BJ (cell line): Measurements from ENCODE around the gene FUT3. TPM values are rescaled to one million over a fixed set of nuclear protein-coding genes. Genes with fewer than 3 reads are reported as not detected.

Source experiments
- CTCF ChIA-PET: fragments of 350-600 bp; formaldehyde crosslinking; extraction: SDS; loops from one replicate; lab custom pipeline; 2021; ENCODE audit warnings: antibody characterized with exemption, inconsistent platforms; lab: Yijun Ruan, JAX
- POLR2A ChIA-PET: fragments of 300-600 bp; sonication (Branson Sonifier 250); formaldehyde crosslinking; extraction: SDS; loops from one replicate; lab custom pipeline; 2021; ENCODE audit warnings: antibody characterized with exemption; lab: Charles Lee
- DNase-seq: peaks from one replicate; pipeline ENCODE4 v3.0.0-alpha.2; 2011; ENCODE audit warnings: low read depth
- H3K27me3 ChIP-seq: 2 replicates; pipeline ENCODE4 v1.6.0; 2011; ENCODE audit warnings: low read length; ENCODE audit not compliant: control insufficient read depth, insufficient read depth
- H3K36me3 ChIP-seq: 2 replicates; pipeline ENCODE4 v1.5.1; 2011; ENCODE audit warnings: low read length; ENCODE audit not compliant: control insufficient read depth, insufficient read depth
- H3K4me3 ChIP-seq: 2 replicates; pipeline ENCODE4 v1.5.1; 2011; ENCODE audit warnings: low read depth, mild to moderate bottlenecking, control low read depth, low read length
- CTCF ChIP-seq: IDR thresholded peaks from 2 replicates; pipeline ENCODE4 v1.5.1; 2011; ENCODE audit warnings: low read depth, mild to moderate bottlenecking, control low read depth, inconsistent platforms, low read length, moderate library complexity; ENCODE audit not compliant: insufficient read depth
- polyA plus RNA-seq: library from polyadenylated mRNA; depleted of rRNA; stranded (reverse); fragments of >200 nt; gene quantifications from 2 replicates; pipeline ENCODE4 v1.2.3, GENCODE V29; 2011; rRNA removed

The FUT3 gene
- polyA plus RNA-seq, 1 experiment: not detected

- TF ChIP-seq CTCF: no peak
- Histone ChIP-seq H3K36me3 (no peaks in the 10 kb centered on the region), H3K27me3 (peaks cover 6% of the 10 kb centered on the region), H3K4me3 (no peak overlapping the region)
- no peak for DNase-seq
- CTCF ChIA-PET: interaction anchor here (1.1 kb wide), 1 partner anchor 188 kb away, joined by 3 read pairs; no protein-coding TSS in a partner anchor
- POLR2A ChIA-PET: no interaction called here
Observed at GRCh38 chr19:5799247-5800241, 51.7 kb downstream of the FUT3 start.

- CTCF ChIA-PET: no interaction called here
- Histone ChIP-seq H3K4me3 (no peak overlapping the region), H3K27me3 (peaks cover 3% of the 10 kb centered on the region; the same call in 1 of the 2 replicates), H3K36me3 (no peaks in the 10 kb centered on the region)
- POLR2A ChIA-PET: no interaction called here
- no peak for DNase-seq
- TF ChIP-seq CTCF: no peak
Observed at GRCh38 chr19:5798244-5798643, 53.0 kb downstream of the FUT3 start.

DNA sequence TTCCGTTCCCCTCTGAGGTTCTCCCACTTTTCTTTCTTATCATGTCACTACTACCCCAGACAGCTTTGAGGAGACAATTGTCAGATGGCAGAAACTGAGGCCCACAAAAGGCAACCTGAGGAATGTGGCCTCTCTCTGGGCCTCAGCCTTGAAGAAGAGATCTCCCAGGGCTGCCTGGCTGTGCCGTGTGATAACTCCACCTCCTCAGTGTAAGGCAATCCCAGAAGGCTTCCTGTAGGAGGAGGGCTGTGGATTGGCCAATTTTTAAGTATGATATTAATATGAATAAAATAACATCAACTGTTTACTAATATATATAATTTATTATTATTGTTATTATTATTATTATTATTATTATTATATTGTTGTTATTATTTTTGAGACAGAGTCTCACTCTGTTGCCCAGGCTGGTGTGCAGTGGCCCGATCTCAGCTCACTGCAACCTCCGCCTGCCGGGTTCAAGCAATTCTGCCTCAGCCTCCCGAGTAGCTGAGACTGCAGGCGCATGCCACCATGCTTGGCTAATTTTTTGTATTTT is 55.8 kb downstream of the FUT3 start:
- POLR2A ChIA-PET: no interaction called here
- no peak for TF ChIP-seq CTCF
- no peak for DNase-seq

DNA sequence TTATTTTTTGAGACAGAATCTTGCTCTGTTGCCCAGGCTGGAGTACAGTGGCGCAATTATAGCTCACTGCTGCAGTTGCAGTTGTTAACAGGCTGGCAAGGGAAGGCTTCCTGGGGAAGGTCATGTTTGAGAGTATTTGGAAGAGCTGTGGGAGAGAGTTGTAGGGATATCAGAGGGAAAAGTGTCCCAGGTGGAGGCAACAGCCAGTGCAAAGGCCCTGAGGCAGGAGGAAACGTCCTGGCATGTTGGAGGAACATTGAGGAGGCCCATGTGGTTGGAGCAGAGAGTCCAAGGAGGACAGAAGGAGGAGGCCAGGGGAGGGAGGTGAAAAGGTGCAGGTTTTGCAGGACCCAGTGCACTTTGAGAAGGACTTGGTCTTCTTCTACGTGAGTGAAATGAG is 58.1 kb downstream of the FUT3 start:
- TF ChIP-seq CTCF: no peak
- Histone ChIP-seq H3K27me3 (no peaks in the 10 kb centered on the region), H3K4me3 (no peak overlapping the region), H3K36me3 (peaks cover 12% of the 10 kb centered on the region)
- no peak for DNase-seq
- ChIA-PET POLR2A (no interaction called here), CTCF (interaction anchor here (0.6 to 8.1 kb wide), 8 partner anchors 8 to 681 kb away, joined by 3 to 57 read pairs (median 4); partner anchors contain the start of genes NRTN and RPL36)

More for the DNA sequence above, 55.8 kb downstream of the FUT3 start:
- H3K4me3 ChIP-seq: no peak overlapping the region
- H3K36me3 ChIP-seq: no peaks in the 10 kb centered on the region
- CTCF ChIA-PET: interaction anchor here (0.7 to 8.1 kb wide), 10 partner anchors 8 to 313 kb away, joined by 3 to 57 read pairs (median 4); partner anchors contain the start of gene NRTN
- no peaks in the 10 kb centered on the region for H3K27me3 ChIP-seq

Other genes starting within 250 kb of the FUT3 start
- 13.3 and 15.3 TPM in 2 replicates for gene SAFB2, start 228.7 kb downstream of the FUT3 start, polyA plus RNA-seq
- 20.8 and 22.3 TPM in 2 replicates for gene SAFB, start 228.4 kb downstream of the FUT3 start, polyA plus RNA-seq
- gene MICOS13, start 170.9 kb downstream of the FUT3 start, polyA plus RNA-seq: 65.2 and 67.8 TPM in 2 replicates
- 5.3 and 5.6 TPM in 2 replicates for gene HSD11B1L, start 170.4 kb downstream of the FUT3 start, polyA plus RNA-seq
- gene RPL36, start 161.2 kb downstream of the FUT3 start, polyA plus RNA-seq: 824 and 912 TPM in 2 replicates
- 55.4 and 77.4 TPM in 2 replicates for gene LONP1, start 131.3 kb downstream of the FUT3 start, polyA plus RNA-seq
- gene CATSPERD, start 130.8 kb downstream of the FUT3 start, polyA plus RNA-seq: not detected in 2 replicates
- 0.28 and 0.53 TPM in 2 replicates for gene PRR22, start 66.7 kb downstream of the FUT3 start, polyA plus RNA-seq
- 9.9 and 13.7 TPM in 2 replicates for gene DUS3L, start 60.3 kb downstream of the FUT3 start, polyA plus RNA-seq
- 0.20 and 0.22 TPM in 2 replicates for gene NRTN, start 46.4 kb downstream of the FUT3 start, polyA plus RNA-seq
- gene FUT6, start 11.7 kb downstream of the FUT3 start, polyA plus RNA-seq: not detected in 2 replicates
- gene FUT5, start 19.1 kb upstream of the FUT3 start, polyA plus RNA-seq: not detected in 2 replicates
- 242 and 351 TPM in 2 replicates for gene NDUFA11, start 52.3 kb upstream of the FUT3 start, polyA plus RNA-seq
- gene VMAC, start 53.4 kb upstream of the FUT3 start, polyA plus RNA-seq: 3.3 and 4.2 TPM in 2 replicates
- 4.3 and 5.6 TPM in 2 replicates for gene CAPS, start 62.8 kb upstream of the FUT3 start, polyA plus RNA-seq
- 54.2 and 68.6 TPM in 2 replicates for gene RANBP3, start 126.7 kb upstream of the FUT3 start, polyA plus RNA-seq